Inflammatory macrophage treated with lipopolysaccharide for 4 hours (primary cell): ENCODE data around the gene NHLRC4.

Experiments used
- DNase-seq: peaks from one replicate; pipeline ENCODE4 v3.0.0-alpha.2; 2020

NHLRC4 gene

GRCh38 chr16:606656-607307 lies 40.0 kb downstream of the NHLRC4 start:
- no peak for DNase-seq

- no peak for DNase-seq
Measured at GRCh38 chr16:608019-608418, 41.2 kb downstream of the NHLRC4 start.

DNA sequence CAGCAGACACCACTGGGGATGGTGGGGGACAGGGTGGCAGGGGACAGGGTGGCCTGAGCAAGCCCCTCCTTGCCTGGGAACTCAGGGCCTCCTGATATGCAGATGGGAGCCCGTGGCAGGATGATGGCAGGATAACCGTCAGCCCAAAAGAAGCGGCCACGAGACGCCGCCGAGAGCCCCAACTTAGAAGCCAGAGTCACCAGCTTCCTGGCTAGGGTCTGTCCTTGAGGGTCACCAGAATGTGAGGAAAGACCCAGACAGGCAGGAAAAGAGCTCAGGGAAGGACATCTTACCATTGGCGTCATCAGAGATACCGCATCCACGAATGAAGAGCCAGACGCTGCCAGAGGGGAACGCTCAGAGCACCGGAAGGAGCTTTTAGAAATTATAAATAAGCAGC lies 42.5 kb downstream of the NHLRC4 start:
- DNase-seq, result no peak

- no peak for DNase-seq
Measured at GRCh38 chr16:609984-610383, 43.2 kb downstream of the NHLRC4 start.

DNA sequence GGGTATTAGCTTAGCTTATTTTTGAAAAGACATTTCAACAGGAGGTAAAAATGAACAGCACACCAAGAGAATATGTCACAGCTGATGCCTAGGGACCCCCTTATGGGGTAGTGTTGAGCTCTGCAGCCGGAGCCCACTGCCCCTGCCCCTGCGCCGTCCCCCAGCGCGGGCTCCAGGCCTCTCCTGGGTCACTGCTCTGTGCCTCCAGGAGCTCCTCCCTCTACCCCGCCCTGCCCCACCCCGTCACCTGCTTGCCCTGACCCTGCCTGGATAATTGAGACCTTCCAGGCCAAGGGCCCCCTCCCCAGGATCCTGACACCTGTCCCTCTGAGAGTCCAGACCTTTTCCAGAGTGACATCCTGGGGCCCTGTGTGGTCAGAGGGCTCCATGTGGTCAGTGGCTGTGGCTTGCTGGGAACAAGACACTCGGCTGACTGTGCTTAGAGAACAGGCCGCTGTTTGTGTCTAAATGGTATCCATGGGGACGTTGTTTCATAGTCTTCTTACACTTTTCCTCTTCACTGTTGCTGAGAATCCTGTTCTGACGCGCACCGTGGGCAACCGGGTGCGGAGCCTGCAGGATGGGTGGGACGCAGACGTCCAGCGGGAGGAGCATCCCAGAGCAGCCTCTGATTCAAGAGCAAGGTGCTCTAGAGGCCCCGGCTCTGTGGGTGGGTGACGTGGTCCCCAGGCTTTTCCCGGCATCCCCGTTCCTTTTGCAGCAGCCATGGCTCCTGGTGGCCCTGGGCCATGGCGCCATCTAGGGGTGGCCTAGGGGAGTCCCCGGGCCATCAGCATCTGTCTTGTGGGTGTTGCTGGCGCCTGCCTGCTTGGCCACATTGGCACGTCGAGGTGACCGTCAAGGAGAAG lies 43.9 kb downstream of the NHLRC4 start:
- peak; percentile 61 for DNase-seq

DNA sequence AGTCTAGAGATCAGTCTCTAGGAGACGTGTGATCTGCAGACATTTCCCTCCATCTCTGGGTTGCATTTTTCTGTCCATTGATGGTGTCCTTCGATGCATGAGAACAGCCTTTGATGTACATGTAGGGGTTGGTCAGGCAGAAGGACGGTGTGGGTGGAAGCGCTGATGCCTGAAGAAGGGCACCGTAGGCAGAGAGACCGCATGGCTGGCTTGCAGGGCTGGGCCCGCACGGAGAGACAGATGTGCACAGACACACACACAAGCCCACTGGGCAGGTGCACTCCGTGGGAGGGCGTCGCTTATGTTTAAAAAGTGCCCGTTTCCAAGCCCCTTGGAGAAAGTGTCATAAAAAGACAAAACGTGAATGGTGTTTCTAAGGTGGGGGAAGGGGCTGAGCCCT lies 48.3 kb downstream of the NHLRC4 start:
- DNase-seq, result no peak

GRCh38 chr16:616733-617586 lies 50.2 kb downstream of the NHLRC4 start:
- no peak for DNase-seq

DNA sequence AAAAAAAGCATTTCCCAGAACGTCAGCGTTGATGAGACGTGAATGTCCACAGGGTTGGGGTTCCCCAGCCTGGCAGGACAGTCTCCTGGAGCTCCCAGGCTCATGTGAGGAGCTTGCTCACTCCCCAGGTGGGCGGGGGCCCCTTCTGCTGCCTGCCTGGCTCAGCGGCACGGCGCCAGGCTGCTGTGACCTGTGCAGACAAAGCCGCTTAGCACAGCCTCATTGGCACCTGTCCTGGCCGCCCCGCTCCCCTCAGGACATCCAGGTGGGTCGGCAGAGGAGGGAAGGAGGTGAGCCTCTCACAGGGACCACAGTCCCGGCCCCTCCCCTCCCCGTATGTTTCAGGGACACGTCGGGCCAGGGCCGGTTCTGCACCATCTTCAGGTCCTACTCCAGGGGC lies 51.0 kb downstream of the NHLRC4 start:
- DNase-seq, result no peak
